H1 (cell line): Measurements from ENCODE around the gene PASD1. TPM values are rescaled to one million over a fixed set of nuclear protein-coding genes. Genes with fewer than 3 reads are reported as not detected.

Source experiments
- ASH2L ChIP-seq: fragments of 200-600, 300-600 bp; sonication (generic); IDR thresholded peaks from one replicate; pipeline ENCODE4 v1.7.1; 2017; ENCODE audit warnings: low read length
- RAD21 ChIP-seq, 2 experiments: IDR thresholded peaks in 1 of 2; conservative IDR thresholded peaks in 1 of 2; 2 replicates each; pipeline ENCODE4 v1.6.1; 2011; ENCODE audit warnings: low read depth in 2 of 2, low read length in 2 of 2, improper control_type of control experiment in 1 of 2, inconsistent platforms in 1 of 2, mild to moderate bottlenecking in 1 of 2, moderate library complexity in 1 of 2
- YY1 ChIP-seq: IDR thresholded peaks from 2 replicates; pipeline ENCODE4 v1.6.1; 2011; ENCODE audit warnings: low read depth, mild to moderate bottlenecking, low read length
- polyA plus RNA-seq, 7 experiments: library from polyadenylated mRNA; depleted of rRNA in 3 of 7; stranded (reverse) in 5 of 7; unstranded in 2 of 7; fragments of >200 nt in 5 of 7; fragments of 200-250 nt in 2 of 7; gene quantifications; 1 replicate in 5 of 7; 2 replicates in 1 of 7; 4 replicates in 1 of 7; pipeline versions ENCODE4 v1.2.1 to v1.2.3, GENCODE V29; 2011 to 2013; ENCODE audit warnings: missing spikeins in 2 of 7, mixed read lengths in 2 of 7
- total RNA-seq: library from RNA; stranded (reverse); fragmentation: NEBNext Ultra II Directional; extraction: Animal tissue kit (Norgen Biotek cat#: 25700); gene quantifications from 2 replicates; pipeline ENCODE4 v1.2.1, GENCODE V29; 2021

PASD1 gene
- total and polyA plus RNA-seq, 2 of the 8 experiments (the other 6 are each of a cell fraction or from before 2014, with no cell fraction given), result 0.03 to 0.09 TPM

DNA sequence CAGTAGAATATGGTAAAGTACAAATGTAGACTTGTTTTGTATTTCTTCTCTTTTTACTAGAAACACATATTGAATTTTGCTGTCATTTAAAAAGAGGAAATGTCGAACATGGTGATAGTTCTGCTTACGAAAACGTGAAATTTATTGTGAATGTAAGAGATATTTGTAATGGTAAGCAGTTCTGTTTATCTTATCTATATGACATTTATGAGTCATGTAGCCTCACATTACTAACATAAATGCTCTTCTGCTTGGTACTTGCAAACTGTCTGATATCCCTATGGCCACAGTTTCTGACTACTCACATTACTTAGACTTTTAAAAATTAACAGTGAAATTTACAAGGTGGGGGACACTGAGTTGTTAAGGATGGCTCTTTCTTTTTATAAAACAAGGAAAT lies 57.9 kb downstream of the PASD1 start (continued):
- no peak for TF ChIP-seq RAD21 (IDR thresholded peaks at IDR 0.05 in 1 of 2, conservative IDR thresholded peaks at IDR 0.05 in 1 of 2; ENCODE audit: low read depth in 2 of 2, low read length in 2 of 2)
- no peak for TF ChIP-seq YY1
- no peak for TF ChIP-seq ASH2L
